ENCODE results near the gene TAS2R4. TPM values are rescaled to one million over a fixed set of nuclear protein-coding genes. Genes with fewer than 3 reads are reported as not detected.
"Not testable (repeated sequence)": the region's sequence is repeated elsewhere in the genome, so short reads cannot be mapped to it uniquely, and the experiment has no call there.

The TAS2R4 gene
- total RNA-seq, 1 donor, result 0.31 TPM

- Histone ChIP-seq H3K4me1 (ENCODE audit: insufficient read depth, low read length) (peaks cover 6% of the 10 kb centered on the region), H3K9me3 (ENCODE audit: low read depth, low read length) (no peaks in the 10 kb centered on the region), H3K27me3 (ENCODE audit: insufficient read depth, low read length) (no peaks in the 10 kb centered on the region), H3K4me3 (ENCODE audit: low read length) (no peak overlapping the region)
Observed at GRCh38 chr7:141785706-141786552, 9.5 kb downstream of the TAS2R4 start.

GRCh38 chr7:141788296-141788695 is 11.8 kb downstream of the TAS2R4 start:
- no peaks in the 10 kb centered on the region for H3K9me3 ChIP-seq (ENCODE audit: low read depth, low read length)
- peaks cover 6% of the 10 kb centered on the region for H3K4me1 ChIP-seq (ENCODE audit: insufficient read depth, low read length)
- H3K4me3 ChIP-seq (ENCODE audit: low read length), result no peak overlapping the region
- H3K27me3 ChIP-seq (ENCODE audit: insufficient read depth, low read length), result no peaks in the 10 kb centered on the region

- no peaks in the 10 kb centered on the region for H3K27me3 ChIP-seq (ENCODE audit: insufficient read depth, low read length)
- no peak within 1 kb of the TSS for H3K4me3 ChIP-seq (ENCODE audit: low read length)
- H3K9me3 ChIP-seq (ENCODE audit: low read depth, low read length), result no peaks in the 10 kb centered on the region
- peaks cover 6% of the 10 kb centered on the region for H3K4me1 ChIP-seq (ENCODE audit: insufficient read depth, low read length)
Observed at GRCh38 chr7:141789917-141790316, 13.4 kb downstream of the TAS2R4 start, which contains the start of gene TAS2R5. Gene TAS2R5, plus strand, starts transcription at chr7:141790217. Its CDS starts 145 bp downstream, at chr7:141790362.

- H3K9me3 ChIP-seq (ENCODE audit: low read depth, low read length), result no peaks in the 10 kb centered on the region
- H3K27me3 ChIP-seq (ENCODE audit: insufficient read depth, low read length), result no peaks in the 10 kb centered on the region
- H3K4me3 ChIP-seq (ENCODE audit: low read length), result no peak overlapping the region
- no peaks in the 10 kb centered on the region for H3K4me1 ChIP-seq (ENCODE audit: insufficient read depth, low read length)
Observed at GRCh38 chr7:141792526-141792925, 16.1 kb downstream of the TAS2R4 start.

- H3K4me3 ChIP-seq (ENCODE audit: low read length), result no peak overlapping the region
Observed at GRCh38 chr7:141820067-141820466, 43.6 kb downstream of the TAS2R4 start.

GRCh38 chr7:141822432-141822831 is 46.0 kb downstream of the TAS2R4 start:
- H3K4me3 ChIP-seq (ENCODE audit: low read length); H3K4me1 ChIP-seq (ENCODE audit: insufficient read depth, low read length); H3K27me3 ChIP-seq (ENCODE audit: insufficient read depth, low read length): not testable (repeated sequence)
- peaks cover 36% of the 10 kb centered on the region for H3K9me3 ChIP-seq (ENCODE audit: low read depth, low read length)

More at GRCh38 chr7:141820067-141820466, 43.6 kb downstream of the TAS2R4 start:
- Histone ChIP-seq H3K9me3 (ENCODE audit: low read depth, low read length) (peaks cover 36% of the 10 kb centered on the region), H3K27me3 (ENCODE audit: insufficient read depth, low read length) (no peaks in the 10 kb centered on the region), H3K4me1 (ENCODE audit: insufficient read depth, low read length) (no peaks in the 10 kb centered on the region)

Other genes with a start within 250 kb of the TAS2R4 start
- 25.5 TPM for gene AGK, start 225.3 kb upstream of the TAS2R4 start, total RNA-seq
- gene DENND11, start 74.5 kb upstream of the TAS2R4 start, total RNA-seq, result 46.7 TPM
- 0.31 TPM for gene WEE2, start 68.3 kb upstream of the TAS2R4 start, total RNA-seq
- 94.9 TPM for gene SSBP1, start 38.3 kb upstream of the TAS2R4 start, total RNA-seq
- gene TAS2R3, start 12.6 kb upstream of the TAS2R4 start, total RNA-seq, result 0.73 TPM
- gene TAS2R5, start 13.5 kb downstream of the TAS2R4 start, total RNA-seq, result 0.10 TPM
- 0.10 TPM for gene PRSS37, start 64.8 kb downstream of the TAS2R4 start, total RNA-seq
- gene OR9A4, start 139.7 kb downstream of the TAS2R4 start, total RNA-seq, result not detected
- gene CLEC5A, start 170.3 kb downstream of the TAS2R4 start, total RNA-seq, result 3.6 TPM
- 0.42 TPM for gene TAS2R38, start 197.1 kb downstream of the TAS2R4 start, total RNA-seq
- gene MGAM, start 219.2 kb downstream of the TAS2R4 start, total RNA-seq, result 3.8 TPM